Cardiac fibroblast (primary cell): ENCODE results near the gene CTDSPL.

Experiments
- DNase-seq, 2 donors: peaks; one replicate each; pipeline versions ENCODE4 v3.0.0 to v3.0.0-alpha.2; 2010; ENCODE audit warnings: low read depth in 2 of 2
- H3K4me3 ChIP-seq, 2 donors: replicated peaks in 1 of 2; 1 replicate in 1 of 2; 2 replicates in 1 of 2; pipeline ENCODE4 v1.5.1; 2011; ENCODE audit warnings: low read depth in 2 of 2, low read length in 2 of 2, mild to moderate bottlenecking in 2 of 2, moderate library complexity in 1 of 2
- CTCF ChIP-seq: IDR thresholded peaks from one replicate; pipeline ENCODE4 v1.5.1; 2011; ENCODE audit warnings: low read depth, mild to moderate bottlenecking, low read length, inconsistent platforms

The CTDSPL gene

GRCh38 chr3:37937156-37937555 is 75.5 kb downstream of the CTDSPL start:
- H3K4me3 ChIP-seq, result no peak overlapping the region
- no peak for TF ChIP-seq CTCF
- DNase-seq, result no peak

- no peak for TF ChIP-seq CTCF
- no peak for DNase-seq
- no peak overlapping the region for H3K4me3 ChIP-seq
Observed at GRCh38 chr3:37938011-37938410, 76.3 kb downstream of the CTDSPL start.

GRCh38 chr3:37940242-37940908 is 78.7 kb downstream of the CTDSPL start:
- H3K4me3 ChIP-seq, result no peak overlapping the region
- DNase-seq, result no peak
- TF ChIP-seq CTCF, result no peak

GRCh38 chr3:37941608-37942508 is 80.2 kb downstream of the CTDSPL start:
- no peak for DNase-seq
- no peak overlapping the region for H3K4me3 ChIP-seq
- no peak for TF ChIP-seq CTCF

GRCh38 chr3:37942646-37943045 is 81.0 kb downstream of the CTDSPL start:
- TF ChIP-seq CTCF, result no peak
- no peak overlapping the region for H3K4me3 ChIP-seq
- DNase-seq, result no peak

GRCh38 chr3:37943126-37943525 is 81.4 kb downstream of the CTDSPL start:
- no peak for DNase-seq
- no peak for TF ChIP-seq CTCF
- no peak overlapping the region for H3K4me3 ChIP-seq
